Measurements from ENCODE around the gene FLAD1.
"Not testable (repeated sequence)": the region's sequence is repeated elsewhere in the genome, so short reads cannot be mapped to it uniquely, and the experiment has no call there.

The FLAD1 gene

DNA sequence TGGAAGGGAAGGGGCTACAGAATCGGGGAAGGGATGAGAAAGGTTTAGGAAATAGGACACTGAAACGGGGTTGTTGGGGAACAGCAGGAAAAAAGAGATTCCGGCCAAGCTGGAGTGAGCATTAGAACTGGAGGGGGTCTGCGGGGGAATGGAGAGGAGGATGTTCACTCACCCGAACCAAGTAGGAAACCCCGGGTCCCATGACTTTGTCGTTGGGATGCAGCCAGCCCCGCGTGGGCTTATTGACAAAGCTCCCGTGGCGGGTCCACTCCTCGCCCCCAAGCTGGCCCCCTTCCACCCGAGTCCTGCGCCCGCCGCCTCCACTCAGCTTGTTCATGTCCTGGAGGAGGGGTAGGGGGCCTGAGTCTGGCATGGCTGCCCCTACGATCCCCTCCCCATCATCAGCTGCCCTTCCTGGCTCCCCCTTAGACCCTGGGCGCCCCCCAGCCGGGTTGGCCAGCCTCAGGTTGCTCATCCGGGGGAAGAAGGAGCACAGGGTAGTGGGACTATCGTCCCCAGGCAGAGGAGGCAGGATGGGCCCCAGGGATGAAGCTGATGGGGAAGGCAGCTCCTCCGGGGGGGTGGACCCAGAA, 13.2 kb upstream of the FLAD1 start:
- DNase-seq = no peak

DNA sequence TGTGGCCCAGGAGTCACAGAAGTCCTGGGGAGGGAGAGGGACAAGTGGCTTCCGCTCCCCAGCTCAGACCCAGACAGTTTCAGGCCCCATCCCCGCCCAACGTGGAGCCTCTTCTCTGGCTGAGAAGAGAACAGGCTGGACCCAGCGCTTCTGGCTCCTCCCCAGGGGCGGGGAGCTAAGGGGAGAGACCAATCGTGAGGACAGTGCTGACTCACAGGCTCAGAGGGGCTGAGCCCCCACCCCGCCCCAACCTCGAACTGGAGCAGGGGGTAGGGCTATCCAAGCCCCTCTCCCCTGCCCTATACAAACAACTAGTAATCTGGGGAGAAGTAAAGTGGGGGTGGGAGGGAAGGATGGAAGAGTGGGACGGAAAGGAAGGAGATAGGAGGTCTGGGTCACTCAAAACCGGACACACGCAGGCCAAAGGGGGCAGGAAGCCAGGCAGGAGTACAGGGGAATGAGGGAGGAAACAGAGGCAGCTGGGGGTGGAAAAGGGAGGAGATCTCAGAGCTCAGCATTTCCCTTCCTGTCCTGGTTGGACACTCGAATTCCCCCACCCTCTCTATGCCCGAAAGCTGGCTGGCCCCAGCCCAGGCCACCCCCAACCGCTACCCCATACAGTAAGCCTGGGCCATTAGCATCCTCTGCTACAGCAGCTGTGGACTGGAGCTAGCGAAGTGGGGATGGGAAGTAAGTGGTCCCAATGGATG, 12.4 kb upstream of the FLAD1 start, which contains the start of gene SHC1:
Gene SHC1, minus strand, starts transcription at position 117 of the 710 bp plus-strand sequence. CDS start 221 bp downstream, outside the sequence.
- no peak for DNase-seq

DNA sequence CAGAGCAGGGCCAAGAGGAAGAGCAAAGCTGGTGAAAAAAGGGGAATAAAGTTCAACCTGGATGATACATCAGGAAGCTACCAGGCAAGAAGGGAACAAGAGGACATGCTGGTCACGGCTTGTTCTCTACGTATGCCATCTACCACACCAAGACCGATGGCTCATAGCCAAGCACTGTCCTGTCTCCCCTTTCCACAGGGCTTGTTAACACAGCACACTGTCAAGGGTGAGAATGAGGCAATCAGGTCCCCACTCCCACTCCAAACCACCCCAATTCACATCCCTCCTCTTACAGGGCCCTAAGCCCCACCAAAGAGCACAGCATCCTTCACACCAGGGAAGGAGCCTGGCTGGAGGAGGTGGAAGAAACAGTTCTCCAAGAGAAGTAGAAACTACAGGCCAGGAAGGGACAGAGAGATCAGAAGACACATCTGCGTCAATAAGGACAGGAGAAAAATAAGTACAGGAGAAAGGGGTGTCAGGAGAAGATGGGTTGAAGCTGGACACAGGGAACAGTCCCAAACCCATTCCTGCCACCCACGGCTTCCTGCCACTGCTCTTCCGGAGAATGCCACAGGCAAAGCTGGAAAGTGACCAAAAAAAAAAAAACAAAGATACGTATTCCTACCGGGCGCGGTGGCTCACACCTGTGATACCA, 11.7 kb upstream of the FLAD1 start:
- no peak for DNase-seq

DNA sequence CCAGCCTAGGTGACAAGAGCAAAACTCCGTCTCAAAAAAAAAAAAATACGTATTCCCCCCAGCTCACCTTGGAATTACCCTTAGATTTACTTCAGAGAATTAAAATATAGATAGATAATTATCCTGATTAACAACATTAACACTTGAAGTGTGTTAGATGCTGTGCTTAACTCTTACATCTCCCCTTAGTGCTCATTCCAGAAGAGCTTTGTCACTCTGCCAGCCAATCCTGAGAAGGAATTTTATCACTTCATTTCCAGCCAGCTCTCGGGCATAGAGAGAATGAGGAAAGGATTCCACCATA, 11.0 kb upstream of the FLAD1 start:
- no peak for DNase-seq

DNA sequence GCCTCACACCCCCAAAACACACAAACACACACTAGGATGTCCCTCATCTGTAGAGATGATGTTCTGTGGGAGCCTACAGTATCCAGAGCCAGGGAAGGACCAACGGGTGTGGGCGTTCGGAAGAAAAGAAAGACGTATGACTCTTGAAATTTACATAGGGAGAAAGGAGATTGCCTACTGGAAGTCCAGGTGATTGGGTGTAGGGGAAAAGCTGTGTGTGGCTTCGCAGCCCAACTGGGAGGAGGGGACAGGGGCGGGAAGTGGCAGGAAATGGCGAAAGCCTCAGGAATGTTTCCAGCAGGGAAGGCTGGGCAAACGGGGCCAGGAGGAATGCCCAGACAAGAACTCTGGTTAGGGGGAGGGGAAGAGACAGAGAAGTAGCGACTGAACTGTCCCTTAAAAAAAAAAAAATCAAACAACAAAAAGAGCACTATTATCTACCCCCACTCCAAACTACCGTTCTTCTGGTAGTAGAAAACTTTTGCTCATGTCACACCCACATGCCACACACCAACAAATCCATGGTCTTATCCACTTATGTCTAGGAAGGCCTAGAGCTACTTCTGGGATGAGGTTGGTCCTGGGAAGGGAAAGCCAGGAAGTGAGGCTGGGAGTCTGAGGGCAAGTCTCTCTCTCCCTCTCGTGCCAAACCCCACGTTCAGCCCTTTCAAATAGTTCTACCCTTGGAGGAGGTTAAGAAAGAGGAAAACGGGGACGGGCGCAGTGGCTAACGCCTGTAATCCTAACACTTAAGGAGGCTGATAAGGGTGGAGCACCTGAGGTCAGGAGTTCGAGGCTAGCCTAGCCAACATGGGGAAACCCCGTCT, 10.4 kb upstream of the FLAD1 start:
- DNase-seq = no peak

DNA sequence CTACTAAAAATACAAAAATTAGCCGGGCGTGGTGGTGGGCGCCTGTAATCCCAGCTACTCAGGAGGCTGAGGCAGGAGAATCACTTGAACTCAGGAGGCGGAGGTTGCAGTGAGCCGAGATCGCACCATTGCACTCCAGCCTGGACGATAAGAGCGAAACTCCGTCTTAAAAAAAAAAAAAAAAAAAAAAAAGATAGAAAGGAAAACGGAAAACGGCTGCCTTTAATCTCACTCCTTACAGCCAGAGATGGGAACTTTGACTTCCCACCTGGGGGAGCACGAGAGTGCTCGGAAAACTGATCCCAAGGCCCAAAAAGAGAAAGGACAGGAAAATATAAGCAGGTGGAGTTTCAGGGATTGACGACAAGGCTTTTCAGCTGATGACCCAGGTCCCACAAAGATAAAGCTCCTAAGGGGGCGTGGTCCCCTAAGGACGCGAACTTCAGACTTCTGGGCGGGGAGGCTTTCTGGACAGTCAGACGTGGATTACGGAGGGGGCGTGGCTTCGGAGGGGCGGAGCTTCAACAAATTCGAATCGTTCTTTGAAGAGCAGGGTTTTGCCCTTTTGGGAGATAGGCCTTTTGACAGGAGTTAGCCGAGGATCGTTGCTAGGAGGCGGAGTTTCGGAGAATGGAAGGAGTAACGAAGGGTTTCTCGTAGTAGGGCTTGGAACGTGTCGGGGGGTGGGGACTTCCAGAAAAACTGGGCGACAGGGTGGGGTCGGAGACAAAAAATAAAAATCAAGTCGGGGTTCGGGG, 9.6 kb upstream of the FLAD1 start:
- no peak for DNase-seq

DNA sequence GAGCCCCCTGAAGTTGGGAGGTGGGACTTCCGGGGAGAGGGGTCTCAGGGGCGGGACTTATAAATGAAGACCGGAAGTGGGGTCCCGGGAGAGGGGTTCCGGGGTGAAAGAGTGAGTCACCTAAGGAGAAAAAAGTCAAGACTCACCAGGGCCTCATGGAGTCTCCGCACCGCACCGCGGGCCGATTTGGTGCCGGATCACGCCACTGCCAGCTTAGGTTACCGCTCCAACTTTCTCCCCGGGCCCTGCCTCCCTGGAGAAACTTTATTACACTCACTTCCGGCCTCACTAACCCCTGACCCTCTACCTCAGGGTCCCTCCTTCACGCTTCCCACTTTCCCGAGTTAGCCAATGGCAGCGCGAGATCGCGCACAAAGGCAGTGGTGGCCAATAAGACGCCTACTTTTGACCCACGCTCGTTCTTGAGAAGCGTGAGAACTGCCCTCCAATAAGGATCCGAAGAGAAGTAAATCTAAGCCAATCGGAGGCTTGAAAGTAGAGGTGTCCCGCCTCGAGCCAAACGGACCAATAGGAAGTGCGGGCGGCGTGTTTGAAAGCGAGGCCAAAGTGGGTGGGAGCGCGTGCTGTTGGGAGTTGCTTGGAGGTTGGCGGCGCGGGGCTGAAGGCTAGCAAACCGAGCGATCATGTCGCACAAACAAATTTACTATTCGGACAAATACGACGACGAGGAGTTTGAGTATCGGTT, 8.9 kb upstream of the FLAD1 start, which contains the start of gene CKS1B:
Gene CKS1B, plus strand, starts transcription at position 580 of the 706 bp plus-strand sequence. Its CDS starts 65 bp downstream, at position 645.
- no peak for DNase-seq

DNA sequence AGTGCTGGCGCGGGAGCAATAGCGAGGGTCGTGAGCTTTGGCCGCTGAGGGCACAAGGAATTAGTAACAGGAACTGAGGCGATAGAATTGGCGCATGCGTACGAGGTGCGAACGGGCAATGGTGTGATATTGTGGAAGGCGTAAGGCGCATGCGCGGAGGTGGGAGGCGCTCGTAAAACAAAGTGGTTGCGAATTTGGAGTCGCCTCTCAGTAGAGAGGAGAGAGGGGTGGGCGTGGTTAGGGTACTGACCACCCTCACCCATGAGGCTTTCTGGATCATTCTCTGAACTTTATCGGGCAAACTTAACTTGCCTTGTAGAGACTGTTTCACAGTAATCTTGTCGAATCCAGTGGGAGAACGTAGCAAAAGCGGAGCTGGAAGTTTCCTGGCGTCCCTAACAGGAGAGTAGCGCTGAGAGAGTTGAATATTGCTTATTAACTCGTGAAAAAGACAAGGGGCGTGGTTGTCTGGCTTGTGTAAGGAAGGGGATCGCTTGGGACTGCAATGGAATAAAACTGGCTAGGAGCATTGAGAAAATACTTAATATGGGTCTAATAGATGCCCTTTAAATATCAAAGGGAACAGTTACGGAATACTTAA, 8.2 kb upstream of the FLAD1 start:
- no peak for DNase-seq

DNA sequence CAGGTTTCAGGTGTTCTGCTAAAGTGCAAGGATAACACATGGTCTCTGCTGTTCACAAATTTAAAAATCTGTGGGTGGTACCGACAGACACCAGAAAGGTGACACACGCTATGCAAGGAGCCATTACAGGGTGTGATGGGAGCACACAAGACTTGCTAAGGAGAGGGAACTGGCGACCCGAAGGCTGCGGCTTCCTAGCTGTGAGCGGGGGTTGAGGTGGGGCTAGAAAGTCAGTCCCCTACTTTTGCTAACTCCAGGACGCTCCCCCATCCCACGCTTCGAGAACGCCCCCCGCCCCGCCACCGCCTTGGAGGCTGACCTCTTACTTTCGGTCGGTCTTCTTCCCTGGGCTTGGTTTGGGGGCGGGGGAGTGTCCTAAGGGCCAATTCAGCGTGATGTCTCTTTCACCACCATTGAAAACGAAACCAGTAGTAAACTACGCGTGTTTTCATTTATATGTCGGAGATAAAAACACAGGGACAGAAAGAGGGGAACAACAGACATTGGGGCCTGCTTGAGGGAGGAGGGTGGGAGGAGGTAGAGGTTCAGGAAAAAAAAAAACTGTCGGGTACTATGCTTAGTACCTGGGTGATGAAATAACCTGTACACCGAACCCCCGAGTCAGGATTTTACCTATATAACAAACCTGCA, 7.6 kb upstream of the FLAD1 start:
- DNase-seq = no peak

DNA sequence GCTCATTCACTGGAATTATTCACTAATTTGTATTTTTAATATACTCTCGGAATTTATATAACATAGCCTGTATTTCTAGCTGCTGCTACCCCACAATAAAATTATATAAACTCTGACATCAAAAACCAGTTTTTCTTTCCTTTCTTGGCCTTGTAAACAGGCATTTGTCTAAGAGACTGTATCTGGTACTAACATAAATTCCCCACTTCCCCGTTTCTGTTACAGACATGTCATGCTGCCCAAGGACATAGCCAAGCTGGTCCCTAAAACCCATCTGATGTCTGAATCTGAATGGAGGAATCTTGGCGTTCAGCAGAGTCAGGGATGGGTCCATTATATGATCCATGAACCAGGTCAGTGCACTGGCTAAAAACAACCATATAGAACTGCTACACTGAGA, 5.4 kb upstream of the FLAD1 start:
- DNase-seq = not testable (repeated sequence)

DNA sequence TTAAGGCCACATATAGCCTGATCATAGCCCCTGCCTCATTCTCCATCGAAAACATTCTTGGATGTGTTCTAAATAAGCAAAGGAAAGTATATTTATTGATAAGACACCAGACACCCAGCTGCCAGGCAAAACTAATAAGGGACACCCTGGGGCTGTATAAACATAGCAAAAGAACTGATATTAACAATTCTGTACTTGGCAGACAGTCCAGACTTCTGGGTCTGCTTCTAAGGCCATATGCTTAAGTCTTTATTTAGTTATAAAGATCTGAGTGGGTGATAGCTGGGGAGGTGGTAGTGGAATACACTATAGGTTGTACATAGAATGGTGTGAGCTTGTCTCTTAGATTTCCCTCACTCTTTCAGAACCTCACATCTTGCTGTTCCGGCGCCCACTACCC, 4.8 kb upstream of the FLAD1 start:
- DNase-seq = no peak

DNA sequence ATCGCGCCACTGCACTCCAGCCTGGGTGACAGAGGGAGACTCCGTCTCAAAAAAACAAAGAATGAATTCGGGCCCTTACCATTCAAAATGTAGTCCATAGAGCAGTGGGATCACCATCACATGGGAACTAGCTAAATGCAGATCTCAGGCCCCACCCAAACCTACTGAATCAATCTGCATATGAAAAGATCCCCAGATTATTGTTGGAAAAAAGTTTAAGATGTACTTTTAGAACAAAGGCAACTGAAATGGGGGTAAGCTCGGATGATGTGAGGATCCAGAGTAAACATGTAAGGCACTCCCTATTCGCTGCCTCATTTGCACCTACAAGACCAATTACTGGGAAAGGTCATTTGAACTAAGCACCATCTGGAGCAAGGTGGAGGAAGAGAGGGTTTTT, 803 bp upstream of the FLAD1 start:
- DNase-seq = no peak

DNA sequence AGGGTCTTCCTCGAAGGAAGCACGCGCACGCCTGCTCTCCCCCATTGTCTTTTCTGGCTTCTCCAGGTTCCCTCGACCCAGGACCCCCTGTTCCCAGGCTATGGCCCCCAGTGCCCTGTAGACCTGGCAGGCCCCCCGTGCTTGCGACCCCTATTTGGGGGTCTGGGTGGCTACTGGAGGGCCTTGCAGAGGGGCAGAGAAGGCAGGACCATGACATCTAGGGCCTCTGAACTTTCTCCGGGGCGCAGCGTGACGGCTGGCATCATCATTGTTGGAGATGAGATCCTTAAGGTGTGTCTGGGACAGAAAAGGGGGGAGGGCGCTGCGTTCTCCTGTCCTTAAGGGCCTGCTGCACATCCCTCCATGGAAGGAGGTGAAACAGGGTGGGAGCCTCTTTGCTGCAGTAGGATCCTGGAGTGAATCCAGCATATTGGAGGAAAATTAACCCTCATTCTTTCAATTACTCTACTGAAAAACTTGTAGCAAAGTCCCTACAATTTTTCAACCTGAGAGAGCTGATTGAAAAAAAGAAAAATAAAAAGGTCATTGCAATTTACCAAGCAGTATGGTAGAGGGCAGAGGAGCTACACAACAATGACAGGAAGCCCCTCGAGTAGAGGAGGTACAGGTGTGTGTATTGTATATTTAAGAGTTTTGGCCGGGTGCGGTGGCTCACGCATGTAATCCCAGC, 777 bp downstream of the FLAD1 start:
- no peak for DNase-seq

DNA sequence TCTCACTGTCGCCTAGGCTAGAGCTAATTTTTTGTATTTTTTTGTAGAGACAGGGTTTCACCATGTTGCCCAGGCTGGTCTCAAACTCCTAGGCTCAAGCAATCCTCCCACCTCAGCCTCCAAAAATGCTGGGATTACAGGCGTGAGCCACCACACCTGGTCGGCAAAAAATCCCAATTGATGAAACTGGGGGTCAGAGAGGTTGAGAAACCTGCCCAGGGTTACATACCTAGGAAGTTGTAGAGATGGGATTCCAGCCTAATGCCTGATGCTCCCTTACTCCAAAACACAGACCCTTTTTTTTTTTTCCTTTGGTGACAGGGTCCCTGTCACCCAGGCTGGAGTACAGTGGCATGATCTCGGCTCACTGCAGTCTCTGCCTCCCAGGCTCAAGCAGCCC, 3.6 kb downstream of the FLAD1 start:
- not testable (repeated sequence) for DNase-seq

DNA sequence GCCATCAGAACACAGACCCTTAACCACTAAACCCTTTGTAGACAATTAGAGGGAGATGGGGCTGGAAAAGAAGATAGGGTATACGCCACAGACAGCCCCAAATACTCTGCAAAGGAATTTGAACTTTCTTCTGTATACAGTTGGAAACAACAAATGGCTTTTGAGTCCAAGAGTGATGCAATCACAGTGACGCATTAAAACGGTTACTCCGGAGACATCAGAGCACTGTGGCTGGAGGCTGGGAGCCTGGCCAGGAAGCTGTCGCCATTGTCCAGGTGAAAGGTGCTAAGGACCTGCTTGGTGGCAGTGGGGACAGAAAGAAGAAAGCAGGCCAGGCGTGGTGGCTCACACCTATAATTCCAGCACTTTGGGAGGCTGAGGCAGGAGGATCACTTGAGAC, 4.2 kb downstream of the FLAD1 start:
- no peak for DNase-seq

DNA sequence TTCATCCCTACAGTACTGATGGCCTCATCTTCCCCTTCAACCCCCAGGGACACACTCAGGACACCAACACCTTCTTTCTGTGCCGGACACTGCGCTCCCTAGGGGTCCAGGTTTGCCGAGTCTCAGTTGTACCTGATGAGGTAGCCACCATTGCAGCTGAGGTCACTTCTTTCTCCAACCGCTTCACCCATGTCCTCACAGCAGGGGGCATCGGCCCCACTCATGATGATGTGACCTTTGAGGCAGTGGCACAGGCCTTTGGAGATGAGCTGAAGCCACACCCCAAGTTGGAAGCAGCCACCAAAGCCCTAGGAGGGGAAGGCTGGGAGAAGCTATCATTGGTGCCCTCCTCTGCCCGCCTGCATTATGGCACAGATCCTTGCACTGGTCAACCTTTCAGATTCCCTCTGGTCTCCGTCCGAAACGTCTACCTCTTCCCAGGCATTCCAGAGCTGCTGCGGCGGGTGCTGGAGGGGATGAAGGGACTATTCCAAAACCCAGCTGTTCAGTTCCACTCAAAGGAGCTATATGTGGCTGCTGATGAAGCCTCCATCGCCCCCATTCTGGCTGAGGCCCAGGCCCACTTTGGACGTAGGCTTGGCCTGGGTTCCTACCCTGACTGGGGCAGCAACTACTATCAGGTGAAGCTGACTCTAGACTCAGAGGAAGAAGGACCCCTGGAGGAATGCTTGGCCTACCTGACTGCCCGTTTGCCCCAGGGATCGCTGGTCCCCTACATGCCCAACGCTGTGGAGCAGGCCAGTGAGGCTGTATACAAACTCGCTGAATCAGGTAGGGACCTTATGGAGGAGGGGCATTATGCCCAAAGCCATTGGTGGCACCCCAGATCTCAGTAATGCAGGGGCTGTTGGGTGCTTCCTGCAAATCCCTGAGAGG, 5.2 kb downstream of the FLAD1 start:
- DNase-seq = no peak

DNA sequence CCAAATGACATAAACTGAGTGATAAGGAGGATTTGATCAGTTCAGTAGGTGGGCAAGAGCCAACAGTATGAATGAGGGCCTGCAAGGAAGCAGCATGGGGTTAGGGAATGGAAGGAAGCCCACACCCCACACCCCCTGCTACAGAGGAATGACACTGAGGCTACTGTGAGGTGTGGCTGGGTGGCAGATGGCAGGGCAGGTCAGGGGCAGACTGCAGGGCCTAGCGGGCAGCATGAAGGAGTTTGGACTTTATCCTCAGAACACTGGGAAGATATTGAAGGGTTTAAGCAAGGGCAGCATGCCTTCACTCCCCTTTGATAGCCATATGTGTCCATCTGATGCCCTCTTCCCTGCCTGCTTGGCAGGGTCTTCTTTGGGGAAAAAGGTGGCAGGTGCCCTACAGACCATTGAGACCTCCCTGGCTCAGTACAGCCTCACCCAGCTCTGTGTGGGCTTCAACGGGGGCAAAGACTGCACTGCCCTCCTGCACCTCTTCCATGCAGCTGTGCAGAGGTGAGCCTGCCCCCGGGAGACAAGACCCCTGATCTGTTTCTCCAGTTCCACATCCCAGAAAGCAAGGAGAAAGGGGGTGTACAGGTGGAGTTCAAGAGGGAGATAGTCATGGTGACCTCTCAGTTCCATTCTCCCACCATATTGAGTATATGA, 6.2 kb downstream of the FLAD1 start:
- no peak for DNase-seq

DNA sequence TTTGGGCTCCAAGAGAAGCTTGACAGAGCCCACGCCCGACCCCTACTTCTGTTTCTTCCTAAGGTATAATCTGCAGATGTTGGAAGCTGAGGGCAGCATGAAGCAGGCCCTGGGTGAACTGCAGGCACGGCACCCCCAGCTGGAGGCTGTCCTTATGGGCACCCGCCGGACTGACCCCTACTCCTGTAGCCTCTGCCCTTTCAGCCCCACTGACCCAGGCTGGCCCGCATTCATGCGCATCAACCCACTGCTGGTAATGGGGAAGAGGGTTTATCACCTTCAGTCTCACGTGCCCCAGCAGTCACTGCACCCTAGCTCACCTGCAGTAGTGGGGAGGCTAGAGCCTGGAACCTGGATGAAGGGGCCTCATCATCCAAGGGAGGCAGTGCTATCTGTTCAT, 7.1 kb downstream of the FLAD1 start:
- DNase-seq = no peak

All from cortex of kidney (tissue), 1 donor.